Right lobe of liver (tissue), 6 donors: ENCODE data around the gene IER5. TPM values are rescaled to one million over a fixed set of nuclear protein-coding genes. Genes with fewer than 3 reads are reported as not detected.
A peak's percentile ranks its signal among the peaks of the same experiment; 100 is the strongest.

Source experiments
- ATAC-seq, 4 donors: fragments of 200-7000 bp; cut with Tn5 transposase; one replicate each; pipeline ENCODE4 v1.9.1; 2020; ENCODE audit warnings: mild to moderate bottlenecking in 4 of 4, moderate library complexity in 4 of 4
- DNase-seq, 3 donors: peaks; one replicate each; pipeline ENCODE4 v3.0.0-alpha.2; 2020
- H3K27ac ChIP-seq, 3 donors: fragments of 200-600 bp; one replicate each; pipeline ENCODE4 v1.8.0; 2022
- H3K27me3 ChIP-seq, 2 donors: fragments of 200-600 bp; one replicate each; pipeline ENCODE4 v1.8.0; 2022
- H3K36me3 ChIP-seq, 4 donors: fragments of 200-600 bp; sonication (generic) in 1 of 4; one replicate each; pipeline versions ENCODE4 v1.5.1 to v1.8.0; 2017 to 2022; ENCODE audit warnings: control low read depth in 1 of 4
- H3K4me1 ChIP-seq, 4 donors: fragments of 200-600 bp; sonication (generic) in 1 of 4; one replicate each; pipeline versions ENCODE4 v1.5.1 to v1.8.0; 2017 to 2022; ENCODE audit warnings: control low read depth in 1 of 4
- H3K4me3 ChIP-seq, 3 donors: fragments of 200-600 bp; one replicate each; pipeline ENCODE4 v1.8.0; 2022
- H3K9me3 ChIP-seq, 4 donors: fragments of 200-600 bp; sonication (generic) in 1 of 4; one replicate each; pipeline versions ENCODE4 v1.5.1 to v1.8.0; 2017 to 2022; ENCODE audit warnings: control low read depth in 1 of 4
- CTCF ChIP-seq, 4 donors: fragments of 200-600 bp in 3 of 4; fragments of 450-650 bp in 1 of 4; IDR thresholded peaks; one replicate each; pipeline versions ENCODE4 v1.5.1 to v1.8.0; 2016 to 2022; ENCODE audit warnings: antibody characterized with exemption in 4 of 4, mild to moderate bottlenecking in 2 of 4
- POLR2A ChIP-seq: fragments of 450-650 bp; IDR thresholded peaks from one replicate; pipeline ENCODE4 v1.6.1; 2017; ENCODE audit warnings: antibody characterized with exemption, mild to moderate bottlenecking
- WGBS: methylation state at CpG from one replicate; pipeline ENCODE4 v1.1.6; 2018; ENCODE audit warnings: low coverage, low lambda C conversion rate; ENCODE audit not compliant: insufficient coverage; ENCODE audit errors: missing lambda C conversion rate; 5-methylcytosine and 5-hydroxymethylcytosine counted together
- intact Hi-C, 2 donors: fragments of 100-400 bp; cut with DNase I; formaldehyde crosslinking; loops; one replicate each; pipeline versions ENCODE4 v1.11.2 to v1.14.1; 2022
- total RNA-seq, 6 experiments: library from RNA; depleted of rRNA in 2 of 6; stranded (reverse); fragments of >200 nt in 2 of 6; fragmentation: NEBNext Ultra II Directional in 3 of 6; extraction: Animal tissue kit (Norgen Biotek cat#: 25700) in 3 of 6; gene quantifications; one replicate each; pipeline versions ENCODE4 v1.1.0 to v1.2.4, GENCODE V29; 2016 to 2023
- donor health status: DM: no; HTN: yes; CAD: no.
- donor health status: DM: no; HTN: no; CAD: no.
- donor health status: DM: no; HTN: no; CAD: no.
- donor health status: DM: no; HTN: yes; CAD: no.
- donor health status: DM: no; HTN: yes; CAD: no.

Gene IER5
- total RNA-seq, 6 experiments from 2014 or later, result 2.0 to 6.2 (median 3.4) TPM

GRCh38 chr1:181086091-181086490 lies 2.4 kb upstream of the IER5 start:
- intact Hi-C loops, result loop anchor here (5.0 to 10.0 kb wide), 2 partner anchors 49 to 56 kb away; no protein-coding TSS in a partner anchor
- H3K9me3 ChIP-seq, result no peaks in the 10 kb centered on the region
- no peak overlapping the region for H3K27ac ChIP-seq
- DNase-seq (no peak), ATAC-seq (no peak)
- no peaks in the 10 kb centered on the region for H3K36me3 ChIP-seq
- WGBS, result 89% methylated on average over 1 of the region's 1 CpG
- H3K27me3 ChIP-seq, result no peaks in the 10 kb centered on the region
- no peak overlapping the region for H3K4me3 ChIP-seq
- peaks cover 0 to 5% (median 2%) of the 10 kb centered on the region in 4 donors for H3K4me1 ChIP-seq
- TF ChIP-seq CTCF (IDR thresholded peaks at IDR 0.05) (no peak), POLR2A (no peak)

- 50% methylated on average over 5 of the region's 5 CpGs for WGBS
- H3K9me3 ChIP-seq, result no peaks in the 10 kb centered on the region
- no peak for TF ChIP-seq POLR2A
- no peak for TF ChIP-seq CTCF (IDR thresholded peaks at IDR 0.05)
- H3K36me3 ChIP-seq, result no peaks in the 10 kb centered on the region
- H3K27me3 ChIP-seq, result no peaks in the 10 kb centered on the region
- no peak overlapping the region for H3K27ac ChIP-seq
- no peak for DNase-seq
- no peak overlapping the region for H3K4me3 ChIP-seq
- ATAC-seq, result no peak
- intact Hi-C loops, result loop anchor here (5.0 to 10.0 kb wide), 2 partner anchors 48 to 55 kb away; no protein-coding TSS in a partner anchor
- peaks cover 0 to 9% (median 3%) of the 10 kb centered on the region in 4 donors for H3K4me1 ChIP-seq
Observed at GRCh38 chr1:181086926-181087325, 1.6 kb upstream of the IER5 start.

GRCh38 chr1:181087400-181087901 lies 1.0 kb upstream of the IER5 start:
- Histone ChIP-seq H3K36me3 (no peaks in the 10 kb centered on the region), H3K27me3 (no peaks in the 10 kb centered on the region), H3K9me3 (no peaks in the 10 kb centered on the region), H3K4me1 (peaks cover 0 to 13% (median 4%) of the 10 kb centered on the region in 4 donors), H3K27ac (no peak overlapping the region), H3K4me3 (no peak overlapping the region)
- TF ChIP-seq POLR2A, result no peak
- no peak for TF ChIP-seq CTCF (IDR thresholded peaks at IDR 0.05)
- ATAC-seq (no peak), DNase-seq (no peak)
- intact Hi-C loops, result loop anchor here (5.0 to 10.0 kb wide), 2 partner anchors 47 to 55 kb away; no protein-coding TSS in a partner anchor
- WGBS, result 65% methylated on average over 7 of the region's 8 CpGs

GRCh38 chr1:181089017-181089675 lies 646 bp downstream of the IER5 start:
- Histone ChIP-seq H3K4me3 (peak overlapping the region; percentile 68 to 75 (median 74)), H3K9me3 (no peaks in the 10 kb centered on the region), H3K27ac (peak overlapping the region; percentile 65 to 92 (median 87)), H3K27me3 (no peaks in the 10 kb centered on the region), H3K36me3 (no peaks in the 10 kb centered on the region), H3K4me1 (peaks cover 0 to 29% (median 8%) of the 10 kb centered on the region in 4 donors)
- 0% methylated on average over 12 of the region's 97 CpGs for WGBS
- TF ChIP-seq CTCF (IDR thresholded peaks at IDR 0.05) (no peak), POLR2A (no peak)
- peak in 1 of 4 donors; percentile 8 for ATAC-seq
- intact Hi-C loops, result loop anchor here (5.0 to 10.0 kb wide), 2 partner anchors 46 to 53 kb away; no protein-coding TSS in a partner anchor
- peak; percentile 56 to 70 (median 58) for DNase-seq
